ENCODE measurements around the gene CAMK4.

The CAMK4 gene

GRCh38 chr5:111532886-111533582 is 308.9 kb downstream of the CAMK4 start:
- no peak for DNase-seq (ENCODE audit: low read depth, low spot score)

- DNase-seq (ENCODE audit: low read depth, low spot score) = no peak
Observed at GRCh38 chr5:111535879-111536549, 311.8 kb downstream of the CAMK4 start.

GRCh38 chr5:111537141-111538024 is 313.2 kb downstream of the CAMK4 start:
- no peak for DNase-seq (ENCODE audit: low read depth, low spot score)
